Measurements from ENCODE around the gene LAMC3.

GRCh38 chr9:130972957-130973685 is 35.9 kb upstream of the LAMC3 start:
- no peak for TF ChIP-seq EZH2phosphoT487 (IDR thresholded peaks at IDR 0.05; ENCODE audit: insufficient read depth, low read depth)
- no peak for TF ChIP-seq EZH2 (IDR thresholded peaks at IDR 0.05; ENCODE audit: insufficient read depth, poor library complexity, severe bottlenecking)
